Endothelial cell (in vitro differentiated cells): Measurements from ENCODE around the gene TMEM198. TPM values are rescaled to one million over a fixed set of nuclear protein-coding genes. Genes with fewer than 3 reads are reported as not detected.

Experiments used
- DNase-seq: peaks from one replicate; pipeline ENCODE4 v3.0.0; 2021; ENCODE audit warnings: low spot score
- H3K27ac Mint-ChIP-seq: one replicate; pipeline ENCODE4 v1.8.0; 2021; ENCODE audit warnings: mixed read lengths, inconsistent platforms; ENCODE audit not compliant: unreplicated experiment
- H3K27me3 Mint-ChIP-seq: one replicate; pipeline ENCODE4 v1.8.0; 2021; ENCODE audit warnings: mild to moderate bottlenecking, moderate library complexity, mixed read lengths, inconsistent platforms; ENCODE audit not compliant: unreplicated experiment
- H3K36me3 Mint-ChIP-seq: one replicate; pipeline ENCODE4 v1.8.0; 2021; ENCODE audit warnings: mild to moderate bottlenecking, low read depth, mixed read lengths, inconsistent platforms; ENCODE audit not compliant: unreplicated experiment
- H3K4me1 Mint-ChIP-seq: one replicate; pipeline ENCODE4 v1.8.0; 2021; ENCODE audit warnings: mild to moderate bottlenecking, mixed read lengths, inconsistent platforms; ENCODE audit not compliant: unreplicated experiment
- H3K4me3 Mint-ChIP-seq: one replicate; pipeline ENCODE4 v1.8.0; 2021; ENCODE audit warnings: mild to moderate bottlenecking, mixed read lengths, inconsistent platforms; ENCODE audit not compliant: unreplicated experiment
- H3K9me3 Mint-ChIP-seq: one replicate; pipeline ENCODE4 v1.8.0; 2021; ENCODE audit warnings: mixed read lengths, inconsistent platforms; ENCODE audit not compliant: unreplicated experiment
- total RNA-seq: library from RNA; stranded (reverse); fragmentation: NEBNext Ultra II Directional; extraction: Animal tissue kit (Norgen Biotek cat#: 25700); gene quantifications from one replicate; pipeline ENCODE4 v1.2.1, GENCODE V29; 2021; ENCODE audit not compliant: unreplicated experiment
- TF ChIP-seq, protein P1 (sequence below): fragments of 200-600 bp; sonication (generic); IDR thresholded peaks from one replicate; pipeline ENCODE4 v1.5.0; 2021; ENCODE audit warnings: antibody characterized with exemption; ENCODE audit not compliant: unreplicated experiment

Gene TMEM198
- total RNA-seq, 1 donor from 2014 or later = not detected

GRCh38 chr2:219530048-219530963, 13.5 kb upstream of the TMEM198 start:
- no peak overlapping the region for H3K27ac Mint-ChIP-seq
- H3K4me1 Mint-ChIP-seq = peaks cover 27% of the 10 kb centered on the region
- H3K4me3 Mint-ChIP-seq = no peak overlapping the region
- TF ChIP-seq, protein P1, sequence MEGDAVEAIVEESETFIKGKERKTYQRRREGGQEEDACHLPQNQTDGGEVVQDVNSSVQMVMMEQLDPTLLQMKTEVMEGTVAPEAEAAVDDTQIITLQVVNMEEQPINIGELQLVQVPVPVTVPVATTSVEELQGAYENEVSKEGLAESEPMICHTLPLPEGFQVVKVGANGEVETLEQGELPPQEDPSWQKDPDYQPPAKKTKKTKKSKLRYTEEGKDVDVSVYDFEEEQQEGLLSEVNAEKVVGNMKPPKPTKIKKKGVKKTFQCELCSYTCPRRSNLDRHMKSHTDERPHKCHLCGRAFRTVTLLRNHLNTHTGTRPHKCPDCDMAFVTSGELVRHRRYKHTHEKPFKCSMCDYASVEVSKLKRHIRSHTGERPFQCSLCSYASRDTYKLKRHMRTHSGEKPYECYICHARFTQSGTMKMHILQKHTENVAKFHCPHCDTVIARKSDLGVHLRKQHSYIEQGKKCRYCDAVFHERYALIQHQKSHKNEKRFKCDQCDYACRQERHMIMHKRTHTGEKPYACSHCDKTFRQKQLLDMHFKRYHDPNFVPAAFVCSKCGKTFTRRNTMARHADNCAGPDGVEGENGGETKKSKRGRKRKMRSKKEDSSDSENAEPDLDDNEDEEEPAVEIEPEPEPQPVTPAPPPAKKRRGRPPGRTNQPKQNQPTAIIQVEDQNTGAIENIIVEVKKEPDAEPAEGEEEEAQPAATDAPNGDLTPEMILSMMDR = peak; percentile 89
- H3K9me3 Mint-ChIP-seq = no peaks in the 10 kb centered on the region
- H3K36me3 Mint-ChIP-seq = no peaks in the 10 kb centered on the region
- DNase-seq = peak; percentile 97
- peaks cover 28% of the 10 kb centered on the region for H3K27me3 Mint-ChIP-seq

GRCh38 chr2:219531639-219532377, 12.0 kb upstream of the TMEM198 start:
- no peaks in the 10 kb centered on the region for H3K36me3 Mint-ChIP-seq

DNA sequence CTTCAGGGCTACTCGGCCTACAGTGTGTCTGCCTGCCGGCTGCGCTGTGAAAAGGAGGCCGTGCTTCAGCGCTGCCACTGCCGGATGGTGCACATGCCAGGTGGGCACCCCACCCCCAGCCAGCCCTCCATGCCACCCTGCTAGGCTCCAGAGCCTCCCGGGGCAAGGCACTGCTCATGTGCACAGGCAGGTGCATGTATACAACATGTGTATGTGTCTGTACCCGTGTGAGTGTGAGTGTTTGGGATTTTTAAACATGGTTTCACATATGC, 11.5 kb upstream of the TMEM198 start:
- peaks cover 26% of the 10 kb centered on the region for H3K4me1 Mint-ChIP-seq
- H3K27ac Mint-ChIP-seq = no peak overlapping the region
- DNase-seq = no peak
- H3K9me3 Mint-ChIP-seq = no peaks in the 10 kb centered on the region
- TF ChIP-seq, protein P1 = no peak
- no peaks in the 10 kb centered on the region for H3K36me3 Mint-ChIP-seq
- peaks cover 19% of the 10 kb centered on the region for H3K27me3 Mint-ChIP-seq
- no peak overlapping the region for H3K4me3 Mint-ChIP-seq

More at GRCh38 chr2:219531639-219532377, 12.0 kb upstream of the TMEM198 start:
- DNase-seq = no peak
- TF ChIP-seq, protein P1 = no peak
- Mint-ChIP-seq H3K4me3 (no peak overlapping the region), H3K27ac (no peak overlapping the region), H3K4me1 (peaks cover 22% of the 10 kb centered on the region), H3K27me3 (peaks cover 23% of the 10 kb centered on the region), H3K9me3 (no peaks in the 10 kb centered on the region)

- Mint-ChIP-seq H3K36me3 (no peaks in the 10 kb centered on the region), H3K27ac (no peak overlapping the region)
These were observed 9.7 kb upstream of the TMEM198 start for GRCh38 chr2:219533930-219534661.

More at GRCh38 chr2:219533930-219534661, 9.7 kb upstream of the TMEM198 start:
- DNase-seq = no peak
- Mint-ChIP-seq H3K9me3 (no peaks in the 10 kb centered on the region), H3K4me3 (no peak overlapping the region), H3K4me1 (peaks cover 29% of the 10 kb centered on the region), H3K27me3 (peaks cover 16% of the 10 kb centered on the region)
- TF ChIP-seq, protein P1 = no peak
